ENCODE measurements around the gene PDE7B. TPM values are rescaled to one million over a fixed set of nuclear protein-coding genes. Genes with fewer than 3 reads are reported as not detected.

Gene PDE7B
- total and polyA plus RNA-seq, 7 donors: 1.9 to 4.6 (median 2.7) TPM

GRCh38 chr6:136226674-136227377 is 375.3 kb downstream of the PDE7B start:
- Histone ChIP-seq H3K4me1 (peaks cover 4% of the 10 kb centered on the region), H3K4me3 (peak overlapping the region; percentile 47), H3K36me3 (ENCODE audit: insufficient read depth in 1 of 2, low read depth in 1 of 2) (no peaks in the 10 kb centered on the region), H3K9me3 (no peaks in the 10 kb centered on the region), H3K27me3 (ENCODE audit: insufficient read depth in 3 of 3, low read length in 2 of 3) (no peaks in the 10 kb centered on the region), H3K27ac (no peak overlapping the region)
- intact Hi-C loops (cut with DNase I): loop anchor here (2.0 to 10.0 kb wide), 7 partner anchors 192 to 776 kb away; no protein-coding TSS in a partner anchor
- WGBS, 3 donors: 66 to 82% (median 69%) methylated on average over 4 of the region's 4 CpGs
- ATAC-seq (peak; percentile 19 to 49 (median 37)), DNase-seq (no peak)
- no peak for TF ChIP-seq CTCF (IDR thresholded peaks at IDR 0.05)

- Histone ChIP-seq H3K36me3 (ENCODE audit: insufficient read depth in 1 of 2, low read depth in 1 of 2) (no peaks in the 10 kb centered on the region), H3K9me3 (no peaks in the 10 kb centered on the region), H3K27me3 (ENCODE audit: insufficient read depth in 3 of 3, low read length in 2 of 3) (no peaks in the 10 kb centered on the region), H3K4me1 (peaks cover 4% of the 10 kb centered on the region), H3K4me3 (no peak overlapping the region), H3K27ac (no peak overlapping the region)
- intact Hi-C loops (cut with DNase I): loop anchor here (5.0 to 10.0 kb wide), 4 partner anchors 194 to 722 kb away; no protein-coding TSS in a partner anchor
- no peak for DNase-seq
- no peak for ATAC-seq
- no peak for TF ChIP-seq CTCF (IDR thresholded peaks at IDR 0.05)
- 84 to 87% (median 86%) methylated on average over 2 of the region's 2 CpGs for WGBS, 3 donors
These were observed 377.3 kb downstream of the PDE7B start for GRCh38 chr6:136228814-136229213.

- TF ChIP-seq CTCF (IDR thresholded peaks at IDR 0.05): no peak
- no peaks in the 10 kb centered on the region for H3K27me3 ChIP-seq (ENCODE audit: insufficient read depth in 3 of 3, low read length in 2 of 3)
- H3K36me3 ChIP-seq (ENCODE audit: insufficient read depth in 1 of 2, low read depth in 1 of 2): no peaks in the 10 kb centered on the region
- 88 to 93% (median 91%) methylated on average over 2 of the region's 2 CpGs for WGBS, 3 donors
- H3K4me3 ChIP-seq: no peak overlapping the region
- ATAC-seq (no peak), DNase-seq (no peak)
- intact Hi-C loops (cut with DNase I): no loop called here
- H3K4me1 ChIP-seq: peaks cover 4% of the 10 kb centered on the region
- no peaks in the 10 kb centered on the region for H3K9me3 ChIP-seq
- H3K27ac ChIP-seq: no peak overlapping the region
These were observed 378.8 kb downstream of the PDE7B start for GRCh38 chr6:136230219-136230853.

- no peaks in the 10 kb centered on the region for H3K4me1 ChIP-seq
- TF ChIP-seq CTCF (IDR thresholded peaks at IDR 0.05): no peak
- 93 to 98% (median 95%) methylated on average over 1 of the region's 1 CpG for WGBS, 3 donors
- H3K27ac ChIP-seq: no peak overlapping the region
- ATAC-seq: no peak
- H3K9me3 ChIP-seq: no peaks in the 10 kb centered on the region
- intact Hi-C loops (cut with DNase I): no loop called here
- H3K4me3 ChIP-seq: no peak overlapping the region
- no peaks in the 10 kb centered on the region for H3K36me3 ChIP-seq (ENCODE audit: insufficient read depth in 1 of 2, low read depth in 1 of 2)
- no peak for DNase-seq
- H3K27me3 ChIP-seq (ENCODE audit: insufficient read depth in 3 of 3, low read length in 2 of 3): no peaks in the 10 kb centered on the region
These were observed 381.2 kb downstream of the PDE7B start for GRCh38 chr6:136232701-136233100.

Data from psoas muscle (tissue), 8 donors.